IPS DF 6.9 (cell line): Measurements from ENCODE around the gene ALG10.
A peak's percentile ranks its signal among the peaks of the same experiment; 100 is the strongest.
"Not testable (repeated sequence)": the region's sequence is repeated elsewhere in the genome, so short reads cannot be mapped to it uniquely, and the experiment has no call there.

ENCODE experiments used
- DNase-seq: peaks from one replicate; pipeline ENCODE4 v3.0.0-alpha.2; 2013; ENCODE audit warnings: low read depth, low spot score
- H3K27ac ChIP-seq: one replicate; pipeline ENCODE4 v1.5.1; 2013; ENCODE audit warnings: low read length, control low read depth
- H3K27me3 ChIP-seq: 2 replicates; pipeline ENCODE4 v1.6.1; 2013; ENCODE audit warnings: mild to moderate bottlenecking, low read length; ENCODE audit not compliant: control insufficient read depth, insufficient read depth
- H3K36me3 ChIP-seq: 2 replicates; pipeline ENCODE4 v1.6.1; 2013; ENCODE audit warnings: low read length; ENCODE audit not compliant: control insufficient read depth, insufficient read depth
- H3K4me1 ChIP-seq: 2 replicates; pipeline ENCODE4 v1.6.1; 2013; ENCODE audit warnings: low read length; ENCODE audit not compliant: control insufficient read depth, insufficient read depth
- H3K4me3 ChIP-seq: 2 replicates; pipeline ENCODE4 v1.5.1; 2013; ENCODE audit warnings: mild to moderate bottlenecking, low read length
- H3K9me3 ChIP-seq: 2 replicates; pipeline ENCODE4 v1.6.1; 2013; ENCODE audit warnings: low read length, inconsistent platforms; ENCODE audit not compliant: control insufficient read depth, insufficient read depth
- WGBS: extraction: QIAGEN DNeasy Blood & Tissue Kit; methylation state at CpG from one replicate; pipeline ENCODE4 v1.1.7; 2013; ENCODE audit warnings: mixed read lengths, missing lambda C conversion rate; ENCODE audit not compliant: insufficient read length, insufficient coverage; 5-methylcytosine and 5-hydroxymethylcytosine counted together

ALG10 gene, protein sequence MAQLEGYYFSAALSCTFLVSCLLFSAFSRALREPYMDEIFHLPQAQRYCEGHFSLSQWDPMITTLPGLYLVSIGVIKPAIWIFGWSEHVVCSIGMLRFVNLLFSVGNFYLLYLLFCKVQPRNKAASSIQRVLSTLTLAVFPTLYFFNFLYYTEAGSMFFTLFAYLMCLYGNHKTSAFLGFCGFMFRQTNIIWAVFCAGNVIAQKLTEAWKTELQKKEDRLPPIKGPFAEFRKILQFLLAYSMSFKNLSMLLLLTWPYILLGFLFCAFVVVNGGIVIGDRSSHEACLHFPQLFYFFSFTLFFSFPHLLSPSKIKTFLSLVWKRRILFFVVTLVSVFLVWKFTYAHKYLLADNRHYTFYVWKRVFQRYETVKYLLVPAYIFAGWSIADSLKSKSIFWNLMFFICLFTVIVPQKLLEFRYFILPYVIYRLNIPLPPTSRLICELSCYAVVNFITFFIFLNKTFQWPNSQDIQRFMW

DNA sequence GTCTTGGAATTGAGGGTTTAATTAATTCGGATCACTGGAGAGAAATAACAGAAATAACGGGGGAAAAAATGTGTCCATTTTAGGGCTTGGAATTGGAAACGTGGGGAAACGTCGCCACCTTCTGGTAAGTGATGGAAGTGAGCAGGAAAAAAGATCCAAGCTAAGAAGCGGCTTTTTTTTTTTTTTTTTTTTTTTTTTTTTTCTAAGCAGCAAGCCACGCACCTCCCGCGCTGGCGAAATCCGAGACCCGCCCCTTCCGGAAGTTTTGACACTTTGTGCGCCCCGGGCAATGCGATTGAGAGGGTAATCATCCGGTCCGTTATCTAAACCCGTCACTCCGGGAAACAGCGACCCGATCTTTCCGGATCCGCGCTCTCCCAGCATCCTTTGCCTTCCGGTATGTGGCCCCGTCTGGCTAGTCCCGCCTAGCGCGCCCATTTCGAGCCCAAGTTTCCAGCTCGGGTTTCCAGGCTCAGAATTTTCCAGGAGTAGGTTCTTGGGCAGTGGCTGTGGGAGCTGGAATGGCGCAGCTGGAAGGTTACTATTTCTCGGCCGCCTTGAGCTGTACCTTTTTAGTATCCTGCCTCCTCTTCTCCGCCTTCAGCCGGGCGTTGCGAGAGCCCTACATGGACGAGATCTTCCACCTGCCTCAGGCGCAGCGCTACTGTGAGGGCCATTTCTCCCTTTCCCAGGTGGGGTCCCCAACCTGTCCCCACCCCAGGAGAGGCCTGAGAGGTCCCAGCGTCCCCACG lies at the start of gene ALG10:
TSS of gene ALG10 (plus strand) at position 418 of the 752 bp plus-strand sequence. CDS start at position 522, 104 bp downstream.
- whole genome bisulfite sequencing = no CpG with 5 or more reads among the region's 44 CpGs
- H3K4me1 ChIP-seq = no peaks in the 10 kb centered on the region
- H3K27me3 ChIP-seq = no peaks in the 10 kb centered on the region
- no peaks in the 10 kb centered on the region for H3K9me3 ChIP-seq
- DNase-seq = peak; percentile 82
- H3K4me3 ChIP-seq = peak within 1 kb of the TSS; percentile 56; the same call in 1 of the 2 replicates
- H3K27ac ChIP-seq = no peak within 1 kb of the TSS
- no peaks in the 10 kb centered on the region for H3K36me3 ChIP-seq

DNA sequence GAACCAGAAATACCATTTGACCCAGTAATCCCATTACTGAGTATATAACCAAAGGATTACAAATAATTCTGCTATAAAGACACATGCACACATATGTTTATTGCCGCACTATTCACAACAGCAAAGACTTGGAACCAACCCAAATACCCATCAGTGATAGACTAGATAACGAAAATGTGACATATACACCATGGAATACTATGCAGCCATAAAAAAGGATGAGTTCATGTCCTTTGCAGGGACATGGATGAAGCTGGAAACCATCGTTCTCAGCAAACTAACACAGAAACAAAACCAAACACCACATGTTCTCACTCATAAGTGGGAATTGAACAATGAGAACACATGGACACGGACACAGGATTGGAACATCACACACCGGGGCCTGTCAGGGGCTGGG lies 49.4 kb upstream of the ALG10 start:
- WGBS = no CpG with 5 or more reads among the region's 5 CpGs
- H3K27ac ChIP-seq, H3K9me3 ChIP-seq: not testable (repeated sequence)

DNA sequence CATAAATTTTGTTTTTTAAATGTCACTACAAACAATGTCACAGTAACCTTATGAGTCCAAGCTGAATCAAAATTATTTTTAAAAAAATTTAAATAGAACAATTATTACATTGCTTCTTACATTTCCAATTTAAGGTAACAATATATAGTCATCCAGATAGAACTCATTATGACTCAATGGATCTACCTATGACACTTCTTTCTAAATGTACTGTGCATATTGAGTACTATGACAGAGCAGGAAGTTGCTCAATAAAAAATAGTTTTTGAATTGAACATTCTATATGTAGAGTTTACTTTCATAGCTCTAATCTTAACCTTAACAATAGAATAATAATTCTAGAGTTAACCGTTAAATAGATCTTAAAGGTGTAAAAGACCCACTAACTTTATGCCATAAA lies 44.4 kb upstream of the ALG10 start:
- WGBS = no CpG with 5 or more reads among the region's 1 CpG
- no peak for DNase-seq
- Histone ChIP-seq H3K27ac (no peak overlapping the region), H3K4me1 (no peaks in the 10 kb centered on the region), H3K27me3 (no peaks in the 10 kb centered on the region), H3K36me3 (no peaks in the 10 kb centered on the region), H3K9me3 (no peaks in the 10 kb centered on the region), H3K4me3 (no peak overlapping the region)

More for the DNA sequence above, 49.4 kb upstream of the ALG10 start:
- H3K4me1 ChIP-seq, H3K4me3 ChIP-seq, DNase-seq, H3K27me3 ChIP-seq, H3K36me3 ChIP-seq: not testable (repeated sequence)

DNA sequence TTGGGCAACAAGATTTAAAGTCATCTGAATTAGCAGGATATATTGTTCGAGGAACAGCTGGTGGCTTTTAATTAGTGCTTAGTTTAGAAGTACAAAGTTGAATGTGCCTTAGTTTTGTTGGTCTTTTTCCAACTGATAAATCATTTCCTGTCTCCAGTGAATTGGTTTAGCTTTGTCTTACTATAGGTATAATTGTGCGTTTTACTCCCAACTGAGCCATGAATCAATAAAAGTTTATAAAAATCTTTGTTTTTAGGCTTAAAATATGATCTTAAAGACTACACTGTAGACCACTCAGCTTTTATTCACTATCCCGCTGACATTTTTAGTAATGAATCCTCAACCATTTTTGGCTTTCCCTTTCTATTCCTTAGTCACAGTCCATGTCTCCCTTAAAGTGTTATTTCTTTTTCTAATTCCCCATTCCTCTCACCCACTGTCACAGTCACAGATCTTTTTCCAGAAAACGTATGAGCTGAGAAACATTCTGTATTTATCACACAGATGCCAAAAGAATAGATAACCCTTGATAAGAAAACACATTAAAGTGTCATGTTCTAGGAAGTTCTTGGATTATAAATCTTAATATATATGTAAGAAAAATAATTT lies 34.0 kb upstream of the ALG10 start:
- WGBS = no CpG with 5 or more reads among the region's 4 CpGs
- no peak overlapping the region for H3K27ac ChIP-seq
- H3K27me3 ChIP-seq = no peaks in the 10 kb centered on the region
- H3K36me3 ChIP-seq = no peaks in the 10 kb centered on the region
- DNase-seq = no peak
- H3K4me1 ChIP-seq = no peaks in the 10 kb centered on the region
- no peaks in the 10 kb centered on the region for H3K9me3 ChIP-seq
- H3K4me3 ChIP-seq = no peak overlapping the region

GRCh38 chr12:33988913-33989312 lies 33.4 kb upstream of the ALG10 start:
- Histone ChIP-seq H3K9me3 (no peaks in the 10 kb centered on the region), H3K4me1 (no peaks in the 10 kb centered on the region), H3K4me3 (no peak overlapping the region), H3K27ac (no peak overlapping the region), H3K36me3 (no peaks in the 10 kb centered on the region), H3K27me3 (no peaks in the 10 kb centered on the region)
- DNase-seq = no peak
- no CpG with 5 or more reads among the region's 3 CpGs for WGBS

- H3K36me3 ChIP-seq = no peaks in the 10 kb centered on the region
- no peak overlapping the region for H3K27ac ChIP-seq
- H3K4me1 ChIP-seq = no peaks in the 10 kb centered on the region
- H3K4me3 ChIP-seq = no peak overlapping the region
- WGBS = 100% methylated on average over 1 of the region's 4 CpGs
- DNase-seq = no peak
- no peaks in the 10 kb centered on the region for H3K27me3 ChIP-seq
- no peaks in the 10 kb centered on the region for H3K9me3 ChIP-seq
These were observed 27.2 kb upstream of the ALG10 start for GRCh38 chr12:33994857-33995808.

- H3K36me3 ChIP-seq, H3K27me3 ChIP-seq, H3K4me1 ChIP-seq, H3K4me3 ChIP-seq, H3K9me3 ChIP-seq, DNase-seq, H3K27ac ChIP-seq: not testable (repeated sequence)
These were observed 13.5 kb upstream of the ALG10 start for GRCh38 chr12:34008835-34009234.

GRCh38 chr12:34016361-34016760 lies 5.9 kb upstream of the ALG10 start:
- WGBS = no CpG with 5 or more reads among the region's 3 CpGs
- Histone ChIP-seq H3K27ac (no peak overlapping the region), H3K9me3 (no peaks in the 10 kb centered on the region), H3K27me3 (no peaks in the 10 kb centered on the region), H3K4me1 (no peaks in the 10 kb centered on the region), H3K36me3 (no peaks in the 10 kb centered on the region), H3K4me3 (no peak overlapping the region)
- DNase-seq = no peak

GRCh38 chr12:34021071-34021470 lies 1.2 kb upstream of the ALG10 start:
- H3K9me3 ChIP-seq = no peaks in the 10 kb centered on the region
- no peak for DNase-seq
- no peaks in the 10 kb centered on the region for H3K27me3 ChIP-seq
- H3K27ac ChIP-seq = no peak overlapping the region
- no CpG with 5 or more reads among the region's 1 CpG for WGBS
- H3K36me3 ChIP-seq = no peaks in the 10 kb centered on the region
- no peak overlapping the region for H3K4me3 ChIP-seq
- H3K4me1 ChIP-seq = no peaks in the 10 kb centered on the region

GRCh38 chr12:34027661-34028060 lies 5.4 kb downstream of the ALG10 start:
- H3K9me3 ChIP-seq, H3K36me3 ChIP-seq, H3K27ac ChIP-seq, H3K4me1 ChIP-seq, DNase-seq, H3K27me3 ChIP-seq, H3K4me3 ChIP-seq: not testable (repeated sequence)
- no CpG with 5 or more reads among the region's 2 CpGs for WGBS
